Keratinocyte (primary cell): ENCODE results near the gene NEK3.

Experiments
- EZH2 ChIP-seq: IDR thresholded peaks from one replicate; pipeline ENCODE4 v1.6.1; 2012; ENCODE audit warnings: inconsistent platforms, mild to moderate bottlenecking, low read length, moderate library complexity
- TF ChIP-seq, protein P1 (sequence below), 3 experiments: IDR thresholded peaks in 1 of 3; conservative IDR thresholded peaks in 1 of 3; optimal IDR thresholded peaks in 1 of 3; 2 replicates in 2 of 3; 3 replicates in 1 of 3; pipeline versions ENCODE3 to v1.5.1; 2011; ENCODE audit warnings: low read length in 3 of 3, mild to moderate bottlenecking in 3 of 3, moderate library complexity in 2 of 3, control low read depth in 1 of 3, inconsistent platforms in 1 of 3; ENCODE audit not compliant: insufficient read depth in 2 of 3; ENCODE audit errors: extremely low read depth in 1 of 3

DNA sequence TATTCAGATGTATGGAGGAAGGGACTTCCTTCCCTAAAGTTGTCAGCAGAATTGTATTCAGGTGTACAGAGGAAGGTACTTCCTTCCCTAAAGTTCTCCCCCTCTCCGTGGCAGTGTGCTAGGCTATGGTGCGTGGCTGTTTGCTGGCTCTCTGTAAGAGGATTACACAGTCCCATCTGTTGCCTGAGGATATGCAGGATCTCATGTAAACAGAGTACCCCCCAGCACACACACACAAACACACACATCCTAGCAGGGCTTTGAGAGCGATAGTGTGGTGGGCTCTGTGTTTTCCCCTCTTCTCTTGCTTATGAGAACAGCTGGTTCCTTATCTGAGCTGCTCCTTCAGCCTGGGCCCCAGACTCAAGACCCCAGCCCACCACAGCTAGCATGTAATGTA, 40.8 kb downstream of the NEK3 start:
- TF ChIP-seq, protein P1, sequence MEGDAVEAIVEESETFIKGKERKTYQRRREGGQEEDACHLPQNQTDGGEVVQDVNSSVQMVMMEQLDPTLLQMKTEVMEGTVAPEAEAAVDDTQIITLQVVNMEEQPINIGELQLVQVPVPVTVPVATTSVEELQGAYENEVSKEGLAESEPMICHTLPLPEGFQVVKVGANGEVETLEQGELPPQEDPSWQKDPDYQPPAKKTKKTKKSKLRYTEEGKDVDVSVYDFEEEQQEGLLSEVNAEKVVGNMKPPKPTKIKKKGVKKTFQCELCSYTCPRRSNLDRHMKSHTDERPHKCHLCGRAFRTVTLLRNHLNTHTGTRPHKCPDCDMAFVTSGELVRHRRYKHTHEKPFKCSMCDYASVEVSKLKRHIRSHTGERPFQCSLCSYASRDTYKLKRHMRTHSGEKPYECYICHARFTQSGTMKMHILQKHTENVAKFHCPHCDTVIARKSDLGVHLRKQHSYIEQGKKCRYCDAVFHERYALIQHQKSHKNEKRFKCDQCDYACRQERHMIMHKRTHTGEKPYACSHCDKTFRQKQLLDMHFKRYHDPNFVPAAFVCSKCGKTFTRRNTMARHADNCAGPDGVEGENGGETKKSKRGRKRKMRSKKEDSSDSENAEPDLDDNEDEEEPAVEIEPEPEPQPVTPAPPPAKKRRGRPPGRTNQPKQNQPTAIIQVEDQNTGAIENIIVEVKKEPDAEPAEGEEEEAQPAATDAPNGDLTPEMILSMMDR (optimal IDR thresholded peaks at IDR 0.05 in 1 of 3, IDR thresholded peaks at IDR 0.05 in 1 of 3, conservative IDR thresholded peaks at IDR 0.05 in 1 of 3; ENCODE audit: extremely low read depth in 1 of 3, insufficient read depth in 2 of 3, low read length in 3 of 3) = no peak
- TF ChIP-seq EZH2 = no peak
